HG02973 (cell line): Measurements from ENCODE around the gene ATP10A.

Experiments
- ATAC-seq: cut with Tn5 transposase; IDR thresholded peaks from one replicate; pipeline ENCODE4 v1.9.1; 2021; ENCODE audit warnings: moderate library complexity; ENCODE audit not compliant: unreplicated experiment

The ATP10A gene

GRCh38 chr15:25830844-25831451 lies 32.2 kb downstream of the ATP10A start:
- ATAC-seq = no peak

- no peak for ATAC-seq
These were observed 34.1 kb downstream of the ATP10A start for GRCh38 chr15:25829073-25829472.

DNA sequence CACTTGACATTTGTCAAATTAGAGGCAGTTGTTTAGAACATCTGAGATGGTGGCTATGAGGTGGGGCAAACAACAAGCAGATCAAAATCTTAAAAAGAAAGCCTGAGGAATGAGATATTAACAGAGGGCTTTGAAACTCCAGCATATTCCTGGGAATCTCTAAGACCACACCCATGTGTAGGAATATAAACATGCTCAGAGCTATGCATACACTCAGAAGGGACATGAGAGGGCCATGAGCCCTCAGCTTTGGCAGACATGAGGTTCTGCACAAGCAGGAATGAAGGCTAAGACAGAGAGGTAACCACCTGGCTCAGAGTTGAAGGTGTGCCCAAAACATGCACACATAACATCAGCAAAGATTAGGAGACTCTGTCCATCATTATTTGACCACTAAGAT lies 37.9 kb downstream of the ATP10A start:
- no peak for ATAC-seq

- no peak for ATAC-seq
These were observed 38.5 kb downstream of the ATP10A start for GRCh38 chr15:25824618-25825017.

DNA sequence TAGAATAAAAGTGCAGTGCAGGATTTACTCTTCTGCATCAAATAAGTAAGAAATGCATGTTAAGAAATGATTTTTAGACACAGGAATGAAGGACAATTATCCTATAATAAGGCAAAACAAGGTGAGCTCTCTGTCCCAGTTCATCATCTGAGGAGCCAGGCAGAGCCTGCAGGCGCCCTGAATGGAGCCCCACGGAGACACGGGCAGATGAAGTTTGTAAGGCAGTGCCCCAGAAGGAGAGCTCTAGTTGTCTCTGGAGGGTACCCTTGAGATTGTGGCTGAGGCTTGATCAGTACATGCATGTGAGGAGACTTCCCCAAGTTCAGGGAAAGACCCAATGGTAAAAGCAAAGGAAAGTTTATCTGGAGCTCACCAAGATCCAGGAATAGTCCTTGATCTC lies 50.3 kb downstream of the ATP10A start:
- no peak for ATAC-seq

DNA sequence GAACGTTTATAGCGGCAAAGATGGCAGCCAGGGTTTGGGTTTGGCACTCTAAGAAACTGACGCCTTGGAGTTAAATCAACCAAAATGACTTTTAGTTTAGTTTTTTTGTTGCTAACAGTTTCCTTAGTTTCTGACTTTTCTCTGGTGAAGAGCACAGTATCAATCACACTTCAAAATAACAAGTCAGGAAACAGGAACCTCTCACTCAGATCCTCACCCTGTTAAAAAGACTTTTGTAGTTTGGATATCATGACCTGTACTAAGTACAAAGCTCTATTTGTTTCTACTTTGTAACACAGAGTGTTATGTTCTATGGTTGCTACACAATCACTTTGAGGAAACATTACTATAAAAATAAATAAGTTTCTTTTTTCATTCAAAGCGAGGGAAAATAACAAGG lies 51.1 kb downstream of the ATP10A start:
- no peak for ATAC-seq

DNA sequence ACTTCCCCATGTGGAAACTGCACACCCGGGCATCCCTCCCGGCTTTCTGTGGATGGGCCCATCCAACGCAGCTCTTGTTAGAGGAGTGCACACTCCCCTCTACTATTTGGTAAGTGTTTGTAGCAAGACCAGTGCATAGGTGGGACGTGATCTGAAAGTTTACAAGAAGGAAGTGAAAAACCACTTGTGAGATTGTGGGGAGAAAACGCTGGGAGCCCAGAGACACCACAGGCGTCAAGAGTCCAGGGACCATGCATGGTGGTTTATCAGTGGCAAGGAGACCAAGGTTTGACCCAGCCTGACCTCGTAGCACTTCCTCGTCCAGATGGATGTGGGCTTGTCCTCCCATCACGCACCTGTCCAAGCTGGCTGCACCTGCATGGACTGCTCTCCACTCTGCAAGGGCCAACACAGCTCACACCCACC lies 51.6 kb downstream of the ATP10A start:
- no peak for ATAC-seq

DNA sequence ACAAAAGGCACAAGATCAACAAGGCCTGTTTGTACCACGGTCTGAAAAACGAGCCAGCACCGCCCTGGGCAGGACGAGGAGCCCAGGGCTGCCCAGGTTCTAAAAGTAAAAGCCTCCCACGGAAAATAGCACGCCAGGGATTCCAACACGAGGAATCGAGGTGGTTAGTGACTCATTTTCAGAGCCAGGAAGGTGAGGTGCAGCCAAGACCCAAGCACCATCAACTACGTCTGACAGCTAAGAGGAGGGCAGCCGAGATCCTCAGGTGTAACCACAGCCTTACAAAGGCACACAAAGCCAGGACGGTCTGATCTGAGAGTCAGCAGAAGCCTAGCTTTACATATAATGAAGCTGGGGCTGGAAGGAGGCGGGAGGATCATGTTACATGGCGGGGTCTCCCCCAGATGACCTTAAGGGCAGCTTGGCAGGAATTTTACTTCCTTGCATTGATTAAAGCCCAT lies 52.5 kb downstream of the ATP10A start:
- ATAC-seq = no peak

DNA sequence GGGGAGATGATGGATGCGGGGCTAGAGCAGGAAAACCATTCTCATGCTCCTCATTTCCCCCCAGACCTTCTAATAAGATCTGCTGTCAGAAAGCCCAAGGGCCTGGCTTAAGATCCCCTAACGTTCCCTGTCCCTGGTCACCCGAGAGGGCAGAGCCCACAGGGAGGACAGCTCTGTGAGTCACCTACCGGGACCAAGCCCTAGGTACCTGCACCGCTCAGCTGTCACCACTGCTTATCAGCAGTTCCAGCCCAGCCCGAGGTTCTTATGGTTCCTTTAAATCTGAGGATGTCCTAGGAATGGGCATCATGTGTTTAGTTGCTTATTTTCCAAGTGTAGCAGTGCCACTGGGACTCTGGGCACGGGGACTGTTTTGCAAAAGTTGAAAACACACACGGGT lies 53.0 kb downstream of the ATP10A start:
- ATAC-seq = no peak

DNA sequence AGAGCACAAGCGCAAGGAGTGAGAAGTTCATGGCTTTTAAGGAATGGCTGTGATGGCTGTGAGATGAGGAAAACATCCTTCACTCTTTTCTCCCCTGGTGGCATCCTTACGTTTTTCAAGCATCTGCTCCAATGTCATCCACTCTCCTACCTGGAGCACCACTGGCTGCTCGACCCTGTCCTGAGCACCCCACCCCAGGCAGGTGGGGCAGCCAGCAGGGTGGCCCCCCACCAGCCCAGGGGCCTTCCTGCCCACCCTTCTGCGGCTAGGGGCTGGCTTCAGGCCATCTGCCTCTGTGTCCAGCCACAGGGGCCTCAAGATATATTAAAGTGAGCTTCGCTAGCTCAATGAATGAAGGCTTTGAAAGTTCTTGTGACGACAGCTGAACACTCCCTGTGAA lies 56.1 kb downstream of the ATP10A start:
- ATAC-seq = no peak

DNA sequence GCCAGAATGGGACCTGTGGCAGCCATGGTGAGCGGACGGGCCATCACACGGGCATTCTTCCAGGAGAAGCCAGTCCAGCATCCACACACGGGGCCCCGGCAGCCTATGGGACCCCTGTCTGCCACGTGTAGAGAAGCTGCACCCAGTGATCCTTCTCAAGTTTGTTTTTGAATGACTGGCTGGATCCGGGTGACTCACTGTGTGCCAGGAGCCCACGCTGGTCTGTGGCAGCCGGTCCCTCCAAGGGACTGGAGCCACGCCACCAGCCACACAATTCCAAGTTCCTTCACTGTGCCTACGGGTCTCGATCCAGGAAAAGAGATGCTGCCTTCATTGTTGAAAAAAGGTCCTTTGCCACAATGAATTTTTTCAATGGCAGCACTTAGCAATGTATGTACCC lies 58.1 kb downstream of the ATP10A start:
- no peak for ATAC-seq

- ATAC-seq = no peak
These were observed 58.7 kb downstream of the ATP10A start for GRCh38 chr15:25804451-25804850.

GRCh38 chr15:25803541-25803940 lies 59.6 kb downstream of the ATP10A start:
- ATAC-seq = no peak

DNA sequence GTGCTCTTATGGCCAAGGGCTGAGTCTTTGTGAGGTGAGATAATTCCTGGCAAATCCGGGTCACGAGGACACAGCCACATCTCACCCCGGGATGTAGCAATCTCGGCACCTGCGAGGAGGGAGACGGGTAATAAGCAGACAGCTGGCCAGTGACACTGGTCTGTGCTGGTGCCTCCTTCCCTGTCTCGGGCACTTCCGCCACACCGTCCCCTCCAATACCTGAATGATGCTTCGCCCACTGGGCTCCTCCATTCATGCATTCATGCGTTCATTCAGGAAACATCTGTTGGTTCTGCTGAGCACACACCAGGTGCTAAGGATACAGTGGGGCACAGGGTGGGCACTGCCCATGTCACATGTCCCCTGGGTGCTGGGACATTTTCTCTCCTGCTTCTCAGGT lies 60.1 kb downstream of the ATP10A start:
- ATAC-seq = no peak

GRCh38 chr15:25802285-25802830 lies 60.8 kb downstream of the ATP10A start:
- ATAC-seq = no peak

GRCh38 chr15:25801586-25802284 lies 61.4 kb downstream of the ATP10A start:
- no peak for ATAC-seq

GRCh38 chr15:25800761-25801515 lies 62.2 kb downstream of the ATP10A start:
- ATAC-seq = no peak

DNA sequence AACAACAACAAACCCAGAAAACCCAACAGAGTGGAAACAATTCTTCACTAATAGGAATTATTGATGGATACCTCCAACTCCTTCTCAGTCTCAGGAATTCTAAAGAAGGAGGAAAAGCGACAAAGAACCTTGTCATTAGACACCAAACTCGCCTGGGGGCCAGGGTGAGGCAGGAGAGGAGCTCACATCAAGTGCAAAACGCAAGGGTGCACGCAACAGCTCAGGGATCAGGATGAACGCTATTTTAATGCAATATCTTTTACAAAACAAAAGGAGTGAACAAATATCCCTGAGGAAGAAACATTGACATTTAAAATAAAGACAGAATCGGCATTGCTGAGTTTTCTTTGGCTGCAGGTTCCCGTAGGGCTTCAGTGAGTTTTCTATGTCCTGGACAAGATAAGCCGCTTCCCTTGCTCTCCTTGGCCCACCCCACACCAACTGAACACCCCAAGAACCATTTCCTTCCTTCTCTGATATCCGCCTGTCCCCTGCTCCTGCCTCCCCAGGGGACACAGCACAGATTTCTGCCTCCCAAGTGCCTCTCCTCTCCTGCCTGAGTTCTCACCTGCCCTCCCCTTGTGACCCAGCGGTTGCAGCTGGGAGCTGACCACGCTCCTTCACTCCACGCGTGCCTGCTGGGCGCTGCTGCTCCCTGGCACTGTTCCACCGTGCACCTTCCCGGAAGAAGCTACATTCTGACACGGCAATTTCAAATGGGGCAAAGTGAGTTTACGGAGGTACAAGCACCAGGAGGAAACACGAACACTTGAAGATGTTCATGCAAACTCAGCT lies 63.0 kb downstream of the ATP10A start:
- no peak for ATAC-seq

GRCh38 chr15:25797936-25798901 lies 64.9 kb downstream of the ATP10A start:
- no peak for ATAC-seq

GRCh38 chr15:25797511-25797935 lies 65.6 kb downstream of the ATP10A start:
- ATAC-seq = no peak
